GM12801 (cell line): ENCODE data around the gene DCLK2.

ENCODE experiments used
- TF ChIP-seq, protein P1 (sequence below): IDR thresholded peaks from one replicate; pipeline ENCODE4 v1.5.1; 2011; ENCODE audit warnings: control low read depth; ENCODE audit not compliant: insufficient read length; ENCODE audit errors: extremely low read depth

The DCLK2 gene

DNA sequence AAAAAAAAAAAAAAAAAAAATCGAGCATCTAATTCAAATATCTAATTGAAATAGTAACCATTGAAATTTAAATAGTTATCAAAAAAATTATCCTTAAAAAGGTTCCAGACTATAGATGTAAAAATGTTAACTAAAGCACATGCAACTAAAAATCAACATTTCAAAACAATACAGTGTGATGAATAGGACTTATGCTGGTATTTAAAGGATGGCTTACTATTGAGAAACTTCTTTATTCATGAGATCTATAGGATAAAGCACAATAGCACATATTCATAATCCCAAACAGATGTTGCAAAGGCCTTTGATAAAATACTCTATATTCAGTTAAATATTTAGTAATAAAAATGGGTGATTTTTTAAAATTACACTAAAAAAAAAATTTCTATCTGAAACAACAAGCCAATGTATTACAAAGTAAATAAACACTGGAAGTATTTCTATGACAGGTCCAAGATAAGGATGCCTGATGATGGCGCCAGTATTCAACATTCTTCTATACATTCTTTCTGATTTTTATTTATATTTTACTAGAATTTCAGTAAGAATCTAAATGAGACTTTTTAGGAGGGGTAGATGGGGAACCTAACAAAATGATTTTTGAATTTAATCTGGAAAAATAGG lies 26.3 kb downstream of the DCLK2 start:
- TF ChIP-seq, protein P1, sequence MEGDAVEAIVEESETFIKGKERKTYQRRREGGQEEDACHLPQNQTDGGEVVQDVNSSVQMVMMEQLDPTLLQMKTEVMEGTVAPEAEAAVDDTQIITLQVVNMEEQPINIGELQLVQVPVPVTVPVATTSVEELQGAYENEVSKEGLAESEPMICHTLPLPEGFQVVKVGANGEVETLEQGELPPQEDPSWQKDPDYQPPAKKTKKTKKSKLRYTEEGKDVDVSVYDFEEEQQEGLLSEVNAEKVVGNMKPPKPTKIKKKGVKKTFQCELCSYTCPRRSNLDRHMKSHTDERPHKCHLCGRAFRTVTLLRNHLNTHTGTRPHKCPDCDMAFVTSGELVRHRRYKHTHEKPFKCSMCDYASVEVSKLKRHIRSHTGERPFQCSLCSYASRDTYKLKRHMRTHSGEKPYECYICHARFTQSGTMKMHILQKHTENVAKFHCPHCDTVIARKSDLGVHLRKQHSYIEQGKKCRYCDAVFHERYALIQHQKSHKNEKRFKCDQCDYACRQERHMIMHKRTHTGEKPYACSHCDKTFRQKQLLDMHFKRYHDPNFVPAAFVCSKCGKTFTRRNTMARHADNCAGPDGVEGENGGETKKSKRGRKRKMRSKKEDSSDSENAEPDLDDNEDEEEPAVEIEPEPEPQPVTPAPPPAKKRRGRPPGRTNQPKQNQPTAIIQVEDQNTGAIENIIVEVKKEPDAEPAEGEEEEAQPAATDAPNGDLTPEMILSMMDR, result no peak

DNA sequence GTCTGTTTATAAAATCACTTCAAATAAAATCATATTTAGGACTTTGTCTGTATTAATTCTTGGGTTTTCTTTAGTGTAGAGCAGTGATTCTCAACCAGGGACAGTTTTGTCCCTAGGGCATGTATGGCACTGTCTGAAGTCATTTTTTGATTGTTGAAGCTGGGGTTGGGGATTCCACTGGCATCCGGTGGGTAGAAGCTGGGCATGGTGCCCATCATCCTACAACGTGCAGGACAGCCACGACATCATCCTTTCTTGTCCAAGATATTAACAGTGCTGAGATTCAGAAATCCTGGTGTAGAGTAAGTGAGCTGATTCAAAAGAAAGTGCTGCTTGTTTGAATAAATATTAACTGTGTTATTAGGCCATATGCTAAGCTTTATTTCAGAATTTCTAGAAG lies 28.6 kb downstream of the DCLK2 start:
- TF ChIP-seq, protein P1, result no peak

DNA sequence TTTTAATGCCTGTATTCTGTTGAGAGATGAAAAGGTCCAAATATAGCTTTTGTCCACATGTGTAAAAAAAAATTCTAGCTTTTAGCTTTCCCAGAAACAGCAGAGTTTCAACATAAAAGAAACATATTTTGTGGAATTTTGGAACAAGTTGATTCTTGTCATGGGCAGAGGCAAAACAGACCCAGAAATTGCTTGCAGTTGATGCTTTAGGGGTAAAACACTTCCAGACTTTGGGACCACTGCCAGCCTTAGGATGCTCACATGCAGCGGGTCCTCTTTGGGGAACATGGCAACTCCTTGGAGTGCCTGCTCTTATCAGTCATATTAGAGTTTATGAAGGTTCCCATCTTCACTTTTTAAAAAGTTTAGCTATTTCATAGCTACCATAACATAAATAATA lies 30.4 kb downstream of the DCLK2 start:
- TF ChIP-seq, protein P1, result no peak

DNA sequence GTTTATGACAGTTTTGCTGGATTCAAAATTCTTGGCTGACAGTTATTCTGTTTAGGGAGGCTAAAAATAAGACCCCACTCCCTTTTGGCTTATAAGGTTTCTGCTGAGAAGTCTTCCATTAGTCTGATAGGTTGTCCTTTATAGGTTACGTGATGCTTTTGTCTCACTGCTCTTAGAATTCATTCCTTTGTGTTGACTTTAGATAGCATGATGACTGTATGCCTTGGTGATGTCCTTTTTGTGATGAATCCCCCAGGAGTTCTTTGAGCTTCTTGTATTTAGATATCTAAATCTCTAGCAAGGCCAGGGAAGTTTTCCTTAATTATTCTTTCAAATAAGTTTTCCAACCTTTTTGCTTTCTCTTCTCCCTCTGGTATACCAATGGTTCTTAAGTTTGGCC lies 36.4 kb downstream of the DCLK2 start:
- TF ChIP-seq, protein P1, result no peak

DNA sequence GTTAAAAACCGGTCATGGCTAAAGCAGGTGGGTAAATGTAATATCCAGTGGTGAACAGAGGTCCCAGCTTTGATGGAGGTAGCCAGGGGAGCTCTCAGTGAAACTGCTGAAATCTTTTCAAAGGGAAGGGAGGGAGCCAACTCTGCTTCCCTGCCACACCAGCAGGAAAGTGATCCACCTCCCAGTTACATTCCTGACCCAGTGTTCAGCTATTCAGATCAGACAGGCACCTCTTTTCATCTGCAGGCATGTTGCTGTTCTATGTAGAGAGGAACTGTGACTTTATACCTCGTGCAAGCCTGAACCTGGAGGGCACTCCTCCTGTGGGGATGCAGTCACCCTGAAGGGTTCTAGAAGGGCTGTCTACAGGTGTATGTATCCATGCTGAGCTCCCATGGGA lies 37.6 kb downstream of the DCLK2 start:
- TF ChIP-seq, protein P1, result no peak

DNA sequence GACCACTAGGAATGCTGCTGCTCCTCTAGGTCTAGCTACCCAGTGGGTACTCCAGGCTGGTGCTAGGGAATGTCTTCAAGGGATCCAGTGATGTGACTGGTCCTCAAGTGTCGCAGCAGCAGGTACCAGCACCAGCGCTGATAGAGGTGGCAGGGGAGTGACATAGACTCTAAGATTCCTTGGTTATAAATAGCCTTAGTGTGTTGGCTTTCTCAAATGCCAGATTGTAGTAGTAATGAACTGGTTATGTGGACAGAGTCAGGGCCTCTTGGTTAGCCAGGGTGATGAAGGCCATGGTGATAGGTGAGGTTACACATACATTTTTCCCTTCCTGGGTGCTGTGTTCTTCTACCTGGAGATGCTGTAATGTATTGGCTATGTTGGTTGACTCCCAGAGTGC lies 38.3 kb downstream of the DCLK2 start:
- TF ChIP-seq, protein P1, result no peak

DNA sequence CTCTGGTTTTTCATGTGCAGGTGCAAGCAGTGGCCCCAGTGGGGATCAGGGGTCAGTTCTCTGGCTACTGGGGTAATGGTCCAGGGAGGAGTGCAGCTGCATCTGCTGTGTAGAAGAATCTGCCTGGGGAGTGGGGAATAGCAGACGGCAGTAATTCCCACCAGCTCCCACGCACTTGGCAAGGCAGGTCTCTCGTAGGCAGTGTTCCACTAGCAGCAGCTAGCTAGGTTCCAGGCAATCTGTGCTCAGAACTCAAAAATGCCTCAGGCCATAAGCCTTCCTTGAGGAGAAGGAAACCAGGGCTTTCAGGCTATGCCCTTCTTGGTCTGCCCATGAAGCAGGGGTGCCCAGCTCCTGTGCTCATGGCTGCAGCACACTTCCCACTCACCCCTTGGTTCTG lies 38.8 kb downstream of the DCLK2 start:
- TF ChIP-seq, protein P1, result no peak
